GM06990 (cell line): ENCODE data around the gene LIPA.

Experiments used
- DNase-seq: peaks from one replicate; pipeline ENCODE4 v3.0.0-alpha.2; 2011; ENCODE audit not compliant: insufficient read length; ENCODE audit errors: extremely low read depth
- H3K27me3 ChIP-seq: replicated peaks from 2 replicates; pipeline ENCODE4 v1.6.0; 2011; ENCODE audit warnings: low read length; ENCODE audit not compliant: control insufficient read depth, insufficient read depth
- H3K36me3 ChIP-seq: 2 replicates; pipeline ENCODE4 v1.5.1; 2011; ENCODE audit warnings: low read length; ENCODE audit not compliant: control insufficient read depth, insufficient read depth
- H3K4me3 ChIP-seq: replicated peaks from 2 replicates; pipeline ENCODE4 v1.5.1; 2011; ENCODE audit warnings: low read depth, mild to moderate bottlenecking, control low read depth, low read length
- CTCF ChIP-seq: IDR thresholded peaks from 2 replicates; pipeline ENCODE4 v1.5.1; 2011; ENCODE audit warnings: low read length, control low read depth, mild to moderate bottlenecking, inconsistent platforms; ENCODE audit not compliant: insufficient read depth, poor library complexity, severe bottlenecking

The LIPA gene

DNA sequence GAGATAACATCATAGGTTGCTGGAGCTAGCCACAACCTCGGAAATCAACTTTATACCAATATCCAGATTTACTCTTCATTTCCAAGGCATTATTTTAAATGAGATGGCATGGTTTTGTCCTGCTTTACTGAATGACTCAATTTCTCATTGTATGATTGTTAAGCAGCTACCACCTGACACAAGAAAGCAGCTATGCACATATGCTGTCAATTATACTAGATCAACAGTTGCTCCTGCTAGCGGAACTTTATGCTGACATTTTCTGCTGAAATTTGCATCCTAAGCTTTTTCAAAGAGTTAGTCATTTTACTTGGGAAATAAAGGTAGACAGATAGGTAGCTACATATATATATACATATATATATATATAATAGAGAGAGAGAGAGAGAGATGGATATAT is 35.5 kb downstream of the LIPA start:
- no peak overlapping the region for H3K4me3 ChIP-seq
- no peak for TF ChIP-seq CTCF
- H3K27me3 ChIP-seq: no peaks in the 10 kb centered on the region
- no peak for DNase-seq
- peaks cover 2% of the 10 kb centered on the region; the same call in 1 of the 2 replicates for H3K36me3 ChIP-seq

DNA sequence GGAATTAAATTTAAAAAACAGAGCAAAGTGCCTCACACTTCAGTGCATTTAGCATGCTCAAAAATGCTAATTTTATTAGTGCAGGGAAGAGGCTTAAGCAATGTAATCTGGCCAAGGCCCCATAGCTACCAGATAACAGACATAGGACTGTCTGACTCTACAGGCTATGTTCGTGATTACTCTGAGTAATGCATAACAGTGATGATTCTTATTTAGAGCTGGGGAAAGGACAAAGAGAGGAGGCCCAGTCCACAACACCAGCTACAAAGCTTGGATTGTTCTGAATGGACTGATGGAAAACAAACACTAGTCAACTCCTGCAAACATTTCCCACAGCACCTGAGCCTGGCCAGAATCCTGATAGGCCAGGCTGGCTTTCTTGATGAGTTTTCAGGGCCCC is 36.1 kb downstream of the LIPA start:
- TF ChIP-seq CTCF: no peak
- peaks cover 2% of the 10 kb centered on the region; the same call in 1 of the 2 replicates for H3K36me3 ChIP-seq
- H3K4me3 ChIP-seq: no peak overlapping the region
- DNase-seq: no peak
- H3K27me3 ChIP-seq: no peaks in the 10 kb centered on the region

GRCh38 chr10:89214566-89215165 is 36.9 kb downstream of the LIPA start:
- Histone ChIP-seq H3K27me3 (no peaks in the 10 kb centered on the region), H3K36me3 (no peaks in the 10 kb centered on the region; the same call in 1 of the 2 replicates), H3K4me3 (no peak overlapping the region)
- DNase-seq: no peak
- no peak for TF ChIP-seq CTCF

DNA sequence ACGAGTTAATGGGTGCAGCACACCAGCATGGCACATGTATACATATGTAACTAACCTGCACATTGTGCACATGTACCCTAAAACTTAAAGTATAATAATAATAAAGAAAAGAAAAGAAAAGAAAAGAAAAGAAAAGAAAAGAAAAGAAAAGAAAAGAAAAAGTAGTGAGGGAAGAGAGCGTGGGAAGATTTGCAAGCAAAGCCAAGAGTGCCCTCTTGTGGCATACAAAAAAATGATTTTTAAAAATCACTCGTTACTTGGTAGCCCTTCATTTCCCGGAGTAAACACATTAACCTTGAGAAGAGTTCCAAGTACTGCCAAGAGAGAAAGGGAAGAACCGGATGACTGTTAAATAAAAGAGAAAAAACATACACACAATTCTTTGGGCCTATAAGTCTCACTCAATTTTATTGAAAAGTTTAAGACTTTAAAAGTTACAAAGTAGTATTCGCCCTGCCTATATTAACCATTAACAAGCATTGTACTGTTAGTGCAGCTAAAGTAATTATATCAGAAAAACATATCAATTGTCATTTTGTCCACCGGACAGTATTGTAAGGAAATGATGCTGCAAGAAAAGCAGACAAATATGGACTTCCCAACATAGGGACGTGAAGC is 38.3 kb downstream of the LIPA start:
- Histone ChIP-seq H3K36me3 (no peaks in the 10 kb centered on the region; the same call in 1 of the 2 replicates), H3K27me3 (no peaks in the 10 kb centered on the region), H3K4me3 (no peak overlapping the region)
- TF ChIP-seq CTCF: peak; percentile 42
- DNase-seq: no peak

DNA sequence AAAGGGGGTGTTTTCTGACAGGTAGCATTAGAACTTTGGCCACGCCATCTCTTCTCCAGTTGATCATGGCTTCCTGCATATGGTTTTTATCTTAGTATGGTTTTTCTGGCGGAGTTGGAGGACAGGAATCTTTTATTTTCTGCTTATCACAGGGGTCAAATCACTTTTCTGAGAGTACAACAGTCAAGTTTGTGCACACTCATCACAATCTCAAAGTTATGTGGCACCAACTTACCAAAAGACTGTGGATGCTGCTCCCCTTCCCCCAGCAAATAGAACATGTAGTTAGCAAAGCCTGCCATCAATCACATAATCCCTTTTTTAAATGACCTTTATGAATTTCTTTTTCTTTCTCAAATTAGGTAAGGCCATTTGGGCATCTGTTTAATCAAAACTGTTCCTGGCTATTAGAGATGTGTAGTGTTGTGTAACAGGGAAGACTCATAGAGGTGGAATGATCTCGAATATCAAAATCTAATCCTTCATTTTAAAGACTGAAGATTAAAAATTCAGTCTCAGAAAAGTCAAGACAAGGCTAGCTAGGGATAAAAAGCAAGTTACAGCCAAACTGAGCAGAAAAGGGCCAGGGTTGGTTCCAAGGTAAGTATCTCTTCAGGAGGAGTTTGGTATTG is 40.7 kb downstream of the LIPA start:
- no peak for DNase-seq
- Histone ChIP-seq H3K4me3 (no peak overlapping the region), H3K27me3 (peaks cover 2% of the 10 kb centered on the region), H3K36me3 (no peaks in the 10 kb centered on the region; the same call in 1 of the 2 replicates)
- no peak for TF ChIP-seq CTCF
